Suppressor macrophage (primary cell): ENCODE results near the gene YIF1A.
"Not testable (repeated sequence)": the region's sequence is repeated elsewhere in the genome, so short reads cannot be mapped to it uniquely, and the experiment has no call there.

Source experiments
- DNase-seq, 4 experiments: peaks; one replicate each; pipeline ENCODE4 v3.0.0-alpha.2; 2020 to 2022

Gene YIF1A

GRCh38 chr11:66311965-66312548 is 23.1 kb upstream of the YIF1A start:
- peak; percentile 88 to 97 (median 94) for DNase-seq

- DNase-seq: no peak
Observed at GRCh38 chr11:66311470-66311964, 22.6 kb upstream of the YIF1A start.

DNA sequence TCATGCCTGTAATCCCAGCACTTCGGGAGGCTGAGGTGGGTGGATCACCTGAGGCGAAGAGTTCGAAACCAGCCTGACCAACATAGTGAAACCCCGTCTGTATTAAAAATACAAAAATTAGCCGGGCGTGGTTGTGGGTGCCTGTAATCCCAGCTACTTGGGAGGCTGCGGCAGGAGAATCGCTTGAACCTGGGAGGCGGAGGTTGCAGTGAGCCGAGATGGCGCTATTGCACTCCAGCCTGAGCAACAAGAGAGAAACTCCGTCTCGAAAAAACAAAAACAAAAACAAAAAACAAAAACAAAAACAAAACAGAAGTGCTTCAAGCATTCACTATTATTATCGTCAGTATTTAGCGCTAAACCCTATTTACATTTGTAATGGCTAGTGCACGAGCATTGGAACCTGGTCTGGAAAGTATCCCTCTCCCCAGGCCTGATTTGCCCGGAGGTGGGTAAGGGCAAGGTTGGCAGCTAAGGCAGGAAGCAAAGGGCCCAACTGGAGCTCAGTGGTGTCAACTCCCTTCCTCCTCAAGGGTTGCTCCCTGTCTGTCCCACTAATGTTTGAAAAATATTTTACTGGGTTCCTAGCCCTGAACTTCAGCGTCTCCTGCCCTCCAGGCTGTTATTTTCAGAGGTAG is 22.0 kb upstream of the YIF1A start:
- DNase-seq: not testable (repeated sequence)

DNA sequence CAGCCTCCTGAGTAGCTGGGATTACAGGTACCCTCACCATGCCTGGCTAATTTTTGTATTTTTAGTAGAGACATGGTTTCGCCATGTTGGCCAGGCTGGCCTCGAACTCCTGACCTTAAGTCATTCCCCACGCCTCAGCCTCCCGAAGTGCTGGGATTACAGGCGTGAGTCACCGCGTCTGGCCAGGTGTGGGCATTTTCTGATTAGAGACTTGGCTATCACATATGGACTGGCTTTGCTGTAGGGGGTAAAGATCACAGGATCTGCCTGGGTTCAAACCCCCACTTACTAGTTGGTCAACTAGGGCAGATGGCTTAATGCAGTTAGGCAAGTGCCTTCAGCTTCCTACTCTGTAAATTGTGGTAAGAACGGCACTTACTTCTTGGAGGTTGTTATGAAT is 21.4 kb upstream of the YIF1A start:
- no peak for DNase-seq

GRCh38 chr11:66309475-66309874 is 20.5 kb upstream of the YIF1A start:
- DNase-seq: no peak

GRCh38 chr11:66302656-66303055 is 13.7 kb upstream of the YIF1A start:
- DNase-seq: no peak

DNA sequence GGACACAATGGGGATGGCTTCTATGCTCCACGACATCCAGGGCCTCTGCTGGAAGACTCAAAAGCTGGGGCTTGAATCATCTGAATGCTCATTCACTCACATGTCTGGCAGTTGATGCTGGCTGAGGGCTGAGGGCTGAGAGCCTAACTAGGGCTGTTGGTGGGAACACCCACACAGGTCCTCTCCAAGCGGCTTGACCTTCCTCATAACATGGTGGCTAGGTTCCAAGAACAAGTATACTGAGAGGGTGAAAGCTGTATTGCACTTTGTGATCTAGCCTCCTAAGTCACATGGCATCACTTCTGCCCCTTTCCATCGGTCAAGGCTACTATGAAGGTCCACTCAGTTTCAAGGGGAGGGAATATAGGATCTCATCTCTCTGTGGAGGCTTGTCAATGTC is 10.2 kb upstream of the YIF1A start:
- DNase-seq: peak; percentile 64 to 85 (median 80)

DNA sequence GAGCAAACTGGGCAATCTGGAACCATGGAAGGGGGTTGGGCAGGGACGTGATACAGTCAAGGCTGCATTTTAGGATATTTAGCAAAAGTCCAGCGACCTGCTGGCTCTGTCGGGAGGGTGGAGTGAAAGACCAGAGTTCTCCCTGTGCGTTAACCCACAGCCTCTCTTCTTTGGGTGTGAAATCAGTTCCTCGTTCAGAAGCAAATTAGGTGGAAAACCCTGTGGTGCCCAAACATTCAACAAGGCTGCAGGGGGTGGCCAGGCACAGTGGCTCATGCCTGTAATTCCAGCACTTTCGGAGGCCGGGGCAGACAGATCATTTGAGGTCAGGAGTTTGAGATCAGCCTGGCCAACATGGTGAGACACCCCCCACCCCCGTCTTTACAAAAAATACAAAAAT is 8.7 kb upstream of the YIF1A start:
- no peak for DNase-seq

- DNase-seq: no peak
Observed at GRCh38 chr11:66294626-66295620, 6.0 kb upstream of the YIF1A start.

- no peak for DNase-seq
Observed at GRCh38 chr11:66293777-66294625, 5.1 kb upstream of the YIF1A start.

GRCh38 chr11:66293352-66293751 is 4.4 kb upstream of the YIF1A start:
- DNase-seq: no peak

GRCh38 chr11:66292543-66293332 is 3.8 kb upstream of the YIF1A start:
- no peak for DNase-seq

DNA sequence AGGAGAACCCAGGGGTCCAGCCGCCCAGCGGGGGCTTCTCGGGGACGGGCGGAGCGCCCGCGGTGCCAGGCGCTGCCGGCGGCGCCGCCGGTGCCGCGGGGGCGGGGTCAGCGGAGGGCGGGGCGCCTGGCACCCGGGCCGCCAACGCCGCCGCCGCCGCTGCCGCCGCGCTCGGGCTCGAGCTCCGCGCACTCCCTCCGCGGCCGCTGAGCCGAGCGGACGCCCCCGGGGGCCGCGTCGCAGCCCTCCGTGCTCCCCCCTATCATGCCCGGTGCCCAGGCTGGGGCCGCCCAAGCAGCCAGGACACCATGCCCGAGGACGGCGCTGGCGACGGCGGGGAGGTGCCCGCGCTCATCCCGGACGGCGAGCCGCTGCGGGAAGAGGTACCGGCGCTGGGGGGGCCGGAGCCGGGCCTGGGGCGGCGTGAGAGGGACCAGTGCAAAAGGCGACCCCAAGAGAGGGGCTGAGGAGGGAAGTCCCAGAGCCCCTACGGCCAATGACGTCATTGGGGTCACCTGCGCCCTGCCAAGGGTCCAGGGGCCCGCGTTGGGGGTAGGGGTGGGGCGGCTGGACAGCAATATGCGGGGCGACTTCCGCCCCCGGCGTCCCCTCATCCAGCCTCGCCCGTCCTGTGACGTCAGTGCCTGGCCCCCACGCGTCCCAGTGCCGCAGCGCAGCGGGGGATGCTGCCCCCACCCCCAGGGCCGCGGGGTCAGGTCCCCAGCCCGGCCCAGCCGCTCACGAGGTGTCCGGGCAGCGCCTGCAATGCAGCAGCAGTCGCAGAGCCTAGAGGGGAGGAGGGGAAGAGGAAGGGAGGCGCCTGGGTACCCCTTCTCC is 3.0 kb upstream of the YIF1A start, which contains the start of gene TMEM151A:
Gene TMEM151A (plus strand): TSS at position 189 of the 837 bp plus-strand sequence. CDS start 120 bp downstream, at position 309.
- DNase-seq: peak in 3 of 4 experiments; percentile 21 to 60 (median 46)

GRCh38 chr11:66291303-66291705 is 2.4 kb upstream of the YIF1A start:
- no peak for DNase-seq

DNA sequence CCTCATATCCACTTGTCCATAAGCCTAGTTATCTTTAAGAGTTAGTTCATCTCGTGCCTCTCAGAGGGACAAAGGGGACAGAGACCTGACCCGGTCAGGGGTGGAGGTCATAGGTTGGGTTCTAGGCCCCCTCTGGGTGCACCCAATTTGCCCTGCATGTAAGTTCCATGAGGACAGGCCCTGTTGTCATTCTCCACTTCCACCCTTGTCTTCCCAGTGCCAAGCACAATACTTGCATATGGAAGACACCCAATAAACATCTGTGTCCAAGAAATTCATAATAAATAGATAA is 1.3 kb upstream of the YIF1A start:
- no peak for DNase-seq

- DNase-seq: peak; percentile 81 to 91 (median 84)
Observed at GRCh38 chr11:66289548-66290329, 796 bp upstream of the YIF1A start.

GRCh38 chr11:66287889-66288670 is 863 bp downstream of the YIF1A start:
- DNase-seq: no peak

DNA sequence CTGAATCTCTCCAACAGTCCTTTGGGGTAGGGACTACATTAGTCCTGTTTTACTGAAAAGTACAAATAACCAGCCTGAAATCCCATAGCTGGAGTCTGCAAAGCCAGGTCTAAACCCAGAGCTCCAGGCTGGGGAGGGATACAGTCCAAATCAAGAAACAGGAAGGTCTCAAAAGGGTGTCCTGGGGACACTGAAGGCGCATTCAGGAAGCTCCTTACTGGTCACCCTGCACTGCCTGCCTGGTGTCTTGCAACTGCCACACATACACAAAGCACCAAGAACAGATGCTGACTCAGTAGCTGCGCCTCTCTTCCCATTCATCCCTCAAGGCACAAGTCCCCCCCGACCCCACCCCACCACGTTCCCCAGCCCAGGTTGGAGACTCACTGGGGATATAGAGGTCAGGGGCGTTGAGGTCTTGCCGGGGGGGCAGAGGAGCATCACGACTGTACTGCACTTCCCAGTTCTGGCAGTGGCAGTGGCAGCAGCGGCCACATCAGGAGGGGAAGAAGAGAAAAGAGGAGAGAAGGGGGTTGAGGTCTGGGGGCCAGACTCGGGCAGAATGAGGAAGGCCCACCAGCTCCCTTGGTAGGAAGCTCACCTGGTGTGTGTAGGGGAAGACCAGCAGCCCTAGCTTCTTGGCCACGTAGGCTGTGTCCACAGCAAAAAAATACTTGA is 1.6 kb downstream of the YIF1A start:
- DNase-seq: peak; percentile 35 to 69 (median 62)
